NCI-H510A (cell line): ENCODE measurements around the gene NWD2.
A peak's percentile ranks its signal among the peaks of the same experiment; 100 is the strongest.

ENCODE experiments used
- DNase-seq: peaks from one replicate; lab custom pipeline; 2025; lab: John Stamatoyannopoulos, UW

The NWD2 gene

GRCh38 chr4:37304612-37305011 lies 60.1 kb downstream of the NWD2 start:
- no peak for DNase-seq

- DNase-seq: no peak
These were observed 61.4 kb downstream of the NWD2 start for GRCh38 chr4:37305984-37306383.

- DNase-seq: no peak
These were observed 72.6 kb downstream of the NWD2 start for GRCh38 chr4:37317104-37317643.

GRCh38 chr4:37320513-37321235 lies 76.1 kb downstream of the NWD2 start:
- DNase-seq: no peak

GRCh38 chr4:37322122-37322521 lies 77.6 kb downstream of the NWD2 start:
- no peak for DNase-seq

- no peak for DNase-seq
These were observed 80.0 kb downstream of the NWD2 start for GRCh38 chr4:37324546-37324945.

- no peak for DNase-seq
These were observed 82.3 kb downstream of the NWD2 start for GRCh38 chr4:37326852-37327251.

- DNase-seq: peak; percentile 62
These were observed 94.4 kb downstream of the NWD2 start for GRCh38 chr4:37338972-37339371.

GRCh38 chr4:37358748-37359147 lies 114.2 kb downstream of the NWD2 start:
- no peak for DNase-seq

- DNase-seq: no peak
These were observed 114.7 kb downstream of the NWD2 start for GRCh38 chr4:37359261-37359660.

GRCh38 chr4:37365888-37366287 lies 121.3 kb downstream of the NWD2 start:
- no peak for DNase-seq

GRCh38 chr4:37367901-37368300 lies 123.4 kb downstream of the NWD2 start:
- DNase-seq: no peak

- no peak for DNase-seq
These were observed 125.5 kb downstream of the NWD2 start for GRCh38 chr4:37370052-37370451.

GRCh38 chr4:37381040-37381668 lies 136.6 kb downstream of the NWD2 start:
- DNase-seq: no peak

GRCh38 chr4:37383579-37384229 lies 139.2 kb downstream of the NWD2 start:
- no peak for DNase-seq

- DNase-seq: no peak
These were observed 140.9 kb downstream of the NWD2 start for GRCh38 chr4:37385424-37385823.

- DNase-seq: no peak
These were observed 144.3 kb downstream of the NWD2 start for GRCh38 chr4:37388681-37389365.

GRCh38 chr4:37389366-37389765 lies 144.8 kb downstream of the NWD2 start:
- no peak for DNase-seq

GRCh38 chr4:37389967-37390580 lies 145.5 kb downstream of the NWD2 start:
- DNase-seq: no peak

GRCh38 chr4:37392521-37393255 lies 148.1 kb downstream of the NWD2 start:
- DNase-seq: no peak

- no peak for DNase-seq
These were observed 148.8 kb downstream of the NWD2 start for GRCh38 chr4:37393321-37393720.
